Activated CD8-positive, alpha-beta T cell treated with anti-CD3 and anti-CD28 coated beads for 36 hours (primary cell): ENCODE results near the gene GNB1. TPM values are rescaled to one million over a fixed set of nuclear protein-coding genes. Genes with fewer than 3 reads are reported as not detected.
A peak's percentile ranks its signal among the peaks of the same experiment; 100 is the strongest.

Experiments used
- ATAC-seq: fragments of 200-7000 bp; cut with Tn5 transposase; one replicate; pipeline ENCODE4 v1.10.0; 2021; ENCODE audit warnings: mild to moderate bottlenecking, moderate library complexity
- CTCF ChIA-PET: fragments of 350-600 bp; sonication (Branson Sonifier 250); formaldehyde crosslinking; loops from one replicate; lab custom pipeline; 2021; ENCODE audit warnings: antibody characterized with exemption; lab: Charles Lee
- POLR2A ChIA-PET: fragments of 350-600 bp; sonication (Branson Sonifier 250); formaldehyde crosslinking; loops from one replicate; lab custom pipeline; 2021; ENCODE audit warnings: antibody characterized with exemption; lab: Charles Lee
- DNase-seq: peaks from one replicate; pipeline ENCODE4 v3.0.0-alpha.2; 2020
- H3K27ac Mint-ChIP-seq: one replicate; pipeline ENCODE4 v1.8.0; 2021; ENCODE audit warnings: mild to moderate bottlenecking, mixed read lengths
- H3K27me3 Mint-ChIP-seq: one replicate; pipeline ENCODE4 v1.8.0; 2021; ENCODE audit warnings: mixed read lengths
- H3K36me3 Mint-ChIP-seq: one replicate; pipeline ENCODE4 v1.8.0; 2021; ENCODE audit warnings: low read depth, mixed read lengths
- H3K4me1 Mint-ChIP-seq: one replicate; pipeline ENCODE4 v1.8.0; 2021; ENCODE audit warnings: low read depth, mixed read lengths
- H3K4me3 Mint-ChIP-seq: one replicate; pipeline ENCODE4 v1.8.0; 2021; ENCODE audit warnings: mild to moderate bottlenecking, moderate library complexity, mixed read lengths
- H3K9me3 Mint-ChIP-seq: one replicate; pipeline ENCODE4 v1.8.0; 2021; ENCODE audit warnings: mixed read lengths
- CTCF ChIP-seq: fragments of 200-600 bp; IDR thresholded peaks from one replicate; pipeline ENCODE4 v1.8.0; 2022; ENCODE audit warnings: antibody characterized with exemption, mild to moderate bottlenecking
- intact Hi-C: fragments of 100-400 bp; cut with micrococcal nuclease; formaldehyde crosslinking; loops from one replicate; pipeline ENCODE4 v1.10.0; 2022
- total RNA-seq, 2 experiments: library from RNA; stranded (reverse); gene quantifications; one replicate each; pipeline ENCODE4 v1.2.3, GENCODE V29; 2021

GNB1 gene
- total RNA-seq, 2 experiments from 2014 or later, result 318 to 330 TPM

- ChIA-PET POLR2A (no interaction called here), CTCF (no interaction called here)
- no peaks in the 10 kb centered on the region for H3K9me3 Mint-ChIP-seq
- no peaks in the 10 kb centered on the region for H3K27me3 Mint-ChIP-seq
- ATAC-seq (no peak), DNase-seq (no peak)
- H3K36me3 Mint-ChIP-seq, result peaks cover 20% of the 10 kb centered on the region
- H3K4me3 Mint-ChIP-seq, result no peak overlapping the region
- H3K4me1 Mint-ChIP-seq, result peaks cover 30% of the 10 kb centered on the region
- TF ChIP-seq CTCF, result no peak
- H3K27ac Mint-ChIP-seq, result no peak overlapping the region
- intact Hi-C loops, result no loop called here
Observed at GRCh38 chr1:1836119-1836518, 54.8 kb downstream of the GNB1 start.

GRCh38 chr1:1835546-1835945 is 55.3 kb downstream of the GNB1 start:
- peaks cover 26% of the 10 kb centered on the region for H3K4me1 Mint-ChIP-seq
- POLR2A ChIA-PET, result no interaction called here
- DNase-seq, result no peak
- no peak overlapping the region for H3K4me3 Mint-ChIP-seq
- no peaks in the 10 kb centered on the region for H3K9me3 Mint-ChIP-seq
- CTCF ChIA-PET, result interaction anchor here (0.8 kb wide), 1 partner anchor 70 kb away, joined by 3 read pairs; no protein-coding TSS in a partner anchor
- H3K36me3 Mint-ChIP-seq, result peaks cover 22% of the 10 kb centered on the region
- H3K27ac Mint-ChIP-seq, result peak overlapping the region; percentile 49
- no peaks in the 10 kb centered on the region for H3K27me3 Mint-ChIP-seq
- no peak for TF ChIP-seq CTCF
- intact Hi-C loops, result no loop called here
- ATAC-seq, result no peak

DNA sequence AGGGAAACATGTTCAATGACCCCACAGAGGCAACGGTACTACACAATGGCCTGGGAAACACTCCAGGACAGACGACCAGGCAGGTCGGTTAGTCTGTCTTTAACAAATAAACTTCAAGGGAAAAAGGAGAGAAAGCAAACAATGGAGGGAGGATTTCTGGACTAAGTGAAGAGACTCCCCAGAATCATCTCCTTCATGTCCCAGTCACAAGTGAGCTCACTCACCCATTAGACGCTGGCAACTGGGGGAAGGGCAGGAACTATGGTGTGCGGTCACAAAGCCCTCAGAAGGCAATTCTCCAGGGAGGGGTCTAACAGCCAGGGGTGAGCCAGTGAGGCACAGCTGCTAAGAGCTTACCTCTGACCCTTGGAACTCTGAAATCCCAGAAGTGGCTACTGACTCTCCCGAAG is 57.0 kb downstream of the GNB1 start:
- Mint-ChIP-seq H3K27ac (peak overlapping the region; percentile 43), H3K4me3 (no peak overlapping the region), H3K36me3 (peaks cover 26% of the 10 kb centered on the region), H3K9me3 (no peaks in the 10 kb centered on the region), H3K27me3 (no peaks in the 10 kb centered on the region), H3K4me1 (peaks cover 28% of the 10 kb centered on the region)
- DNase-seq (no peak), ATAC-seq (no peak)
- intact Hi-C loops, result no loop called here
- no peak for TF ChIP-seq CTCF
- CTCF ChIA-PET, result no interaction called here
- POLR2A ChIA-PET, result no interaction called here

DNA sequence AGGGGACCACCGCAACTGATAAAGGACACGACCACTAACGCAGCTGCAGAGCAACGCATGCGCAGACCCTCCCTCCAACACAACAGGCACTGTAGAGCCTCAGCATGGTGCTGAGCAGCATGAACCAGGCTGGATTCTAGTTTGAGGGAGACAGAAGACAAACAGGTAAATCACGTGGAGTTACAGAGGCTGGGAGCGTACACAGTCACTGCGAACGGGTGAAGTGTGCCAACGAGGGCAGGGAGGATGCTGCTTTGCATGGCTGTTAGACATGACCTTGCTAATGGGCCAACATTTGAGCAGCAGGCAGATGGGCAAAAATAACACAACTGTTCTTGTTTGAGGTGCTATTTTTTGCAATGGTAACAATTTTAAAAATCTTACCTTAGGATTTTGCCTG is 57.4 kb downstream of the GNB1 start:
- Mint-ChIP-seq H3K27me3 (no peaks in the 10 kb centered on the region), H3K4me3 (no peak overlapping the region), H3K36me3 (peaks cover 22% of the 10 kb centered on the region), H3K4me1 (peaks cover 29% of the 10 kb centered on the region), H3K27ac (no peak overlapping the region), H3K9me3 (no peaks in the 10 kb centered on the region)
- DNase-seq (no peak), ATAC-seq (no peak)
- no peak for TF ChIP-seq CTCF
- intact Hi-C loops, result no loop called here
- ChIA-PET CTCF (no interaction called here), POLR2A (no interaction called here)

DNA sequence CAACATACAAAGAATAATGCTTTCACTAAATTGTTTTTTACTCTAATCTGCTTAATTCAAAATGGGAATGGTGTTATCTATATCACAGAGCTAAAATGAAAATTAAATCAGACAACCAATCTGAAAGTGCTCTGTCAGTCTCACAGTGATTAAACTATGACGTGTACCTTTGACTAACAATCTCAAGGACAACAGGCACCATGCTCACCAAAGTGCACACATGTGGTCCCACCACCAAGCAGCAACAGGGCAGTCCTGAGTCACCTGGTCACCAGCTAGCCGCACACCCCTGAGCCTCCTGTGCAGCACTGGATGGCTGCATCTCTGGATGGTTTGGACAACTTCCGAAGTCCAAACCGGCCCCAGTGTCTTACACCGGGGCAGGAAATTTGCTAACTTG is 58.1 kb downstream of the GNB1 start:
- CTCF ChIA-PET, result no interaction called here
- Mint-ChIP-seq H3K4me1 (peaks cover 33% of the 10 kb centered on the region), H3K9me3 (no peaks in the 10 kb centered on the region), H3K27me3 (no peaks in the 10 kb centered on the region), H3K27ac (peak overlapping the region; percentile 32), H3K4me3 (no peak overlapping the region), H3K36me3 (peaks cover 22% of the 10 kb centered on the region)
- intact Hi-C loops, result no loop called here
- ATAC-seq (peak; percentile 34), DNase-seq (no peak)
- POLR2A ChIA-PET, result no interaction called here
- TF ChIP-seq CTCF, result no peak
